ENCODE measurements around the gene MTA1. TPM values are rescaled to one million over a fixed set of nuclear protein-coding genes. Genes with fewer than 3 reads are reported as not detected.

The MTA1 gene
- polyA plus RNA-seq, 1 of the 3 experiments (the other 2 are of a cell fraction), result 96.3 TPM

DNA sequence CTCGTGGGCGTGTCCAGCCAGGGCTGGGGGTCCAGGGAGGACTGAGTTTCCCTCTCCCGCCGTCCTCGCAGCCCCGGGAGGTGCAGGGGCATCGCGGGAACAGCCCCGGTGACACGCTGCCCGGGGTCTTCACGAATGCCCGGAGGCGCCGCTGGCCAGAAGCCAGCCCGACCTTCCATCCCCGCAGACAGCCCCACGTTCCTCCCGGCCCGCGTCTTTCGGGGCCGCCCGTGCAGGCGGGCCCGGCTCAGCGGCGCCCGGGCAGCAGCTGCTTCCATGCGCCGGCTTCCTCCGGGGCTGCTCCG, 70.6 kb downstream of the MTA1 start:
- peaks cover 13% of the 10 kb centered on the region; the same call in 1 of the 2 replicates for H3K79me2 ChIP-seq (ENCODE audit: insufficient read depth)
- peak overlapping the region; percentile 97 for H3K9ac ChIP-seq
- no peak for TF ChIP-seq YY1 (IDR thresholded peaks at IDR 0.05; ENCODE audit: low read depth)
- TF ChIP-seq NFIC (IDR thresholded peaks at IDR 0.05; ENCODE audit: borderline replicate concordance), result no peak
- TF ChIP-seq CHD2 (IDR thresholded peaks at IDR 0.05; ENCODE audit: low read length, partially characterized antibody), result no peak
- no peak for TF ChIP-seq GABPA (IDR thresholded peaks at IDR 0.05; ENCODE audit: low read depth)
- no peak for TF ChIP-seq FOSL2 (IDR thresholded peaks at IDR 0.05; ENCODE audit: borderline replicate concordance, low read depth)
- no peak for TF ChIP-seq SMC3 (IDR thresholded peaks at IDR 0.05; ENCODE audit: low read depth, low read length)
- TF ChIP-seq RCOR1 (IDR thresholded peaks at IDR 0.05; ENCODE audit: low read length), result no peak
- DNase-seq, result no peak
- no peaks in the 10 kb centered on the region for H3K9me2 ChIP-seq
- H3K4me1 ChIP-seq (ENCODE audit: control insufficient read depth in 1 of 2, insufficient read depth in 2 of 2, low read depth in 1 of 2, low read length in 1 of 2), result peaks cover 5 to 33% of the 10 kb centered on the region in 2 experiments; a peak in 2 of 4 replicates
- POLR2A ChIA-PET, result interaction anchor here (0.9 to 2.0 kb wide), 4 partner anchors 9 to 38 kb away, joined by 3 to 14 read pairs (median 10); no protein-coding TSS in a partner anchor
- H4K20me1 ChIP-seq (ENCODE audit: insufficient read depth), result peaks cover 11% of the 10 kb centered on the region; the same call in 1 of the 2 replicates
- CTCF ChIA-PET, result interaction anchor here (0.6 to 5.9 kb wide), 48 partner anchors 9 to 513 kb away, joined by 3 to 135 read pairs (median 4); partner anchors contain the start of genes BRF1, CLBA1, JAG2 and NUDT14
- peak overlapping the region; percentile 82 to 91 for H3K27ac ChIP-seq (ENCODE audit: low read depth in 2 of 2, low read length in 1 of 2)
- no peaks in the 10 kb centered on the region for H3K36me3 ChIP-seq (replicated peaks in 1 of 2; ENCODE audit: control insufficient read depth in 1 of 2, insufficient read depth in 2 of 2, low read length in 1 of 2)
- no peak overlapping the region; the same call in 1 of the 2 replicates for H2AFZ ChIP-seq (ENCODE audit: low read depth)
- peak overlapping the region; percentile 94 for H3K4me2 ChIP-seq
- peak overlapping the region; percentile 70 to 82 for H3K4me3 ChIP-seq (ENCODE audit: low read depth in 2 of 2, low read length in 1 of 2)
- H3F3A ChIP-seq (replicated peaks; ENCODE audit: insufficient read depth), result no peaks in the 10 kb centered on the region
- H3K27me3 ChIP-seq (ENCODE audit: insufficient read depth), result no peaks in the 10 kb centered on the region
- no CpG with 5 or more reads among the region's 33 CpGs for WGBS (ENCODE audit: low lambda C conversion rate)
- no peaks in the 10 kb centered on the region for H3K9me3 ChIP-seq

GRCh38 chr14:105490572-105491365, 71.1 kb downstream of the MTA1 start, which contains the start of gene TEDC1:
TSS of gene TEDC1 (plus strand) at chr14:105491246. CDS start at chr14:105491376, 130 bp downstream.
- WGBS (ENCODE audit: low lambda C conversion rate), result 1% methylated on average over 33 of the region's 94 CpGs
- Histone ChIP-seq H4K20me1 (ENCODE audit: insufficient read depth) (peaks cover 11% of the 10 kb centered on the region; the same call in 1 of the 2 replicates), H3K9me2 (no peaks in the 10 kb centered on the region), H3K79me2 (ENCODE audit: insufficient read depth) (peaks cover 13% of the 10 kb centered on the region; the same call in 1 of the 2 replicates), H3K9me3 (no peaks in the 10 kb centered on the region), H3K4me3 (ENCODE audit: low read depth in 2 of 2, low read length in 1 of 2) (peak within 1 kb of the TSS; percentile 70 to 82), H3K36me3 (replicated peaks in 1 of 2; ENCODE audit: control insufficient read depth in 1 of 2, insufficient read depth in 2 of 2, low read length in 1 of 2) (no peaks in the 10 kb centered on the region), H3K27ac (ENCODE audit: low read depth in 2 of 2, low read length in 1 of 2) (peak within 1 kb of the TSS; percentile 82 to 91), H3K4me1 (ENCODE audit: control insufficient read depth in 1 of 2, insufficient read depth in 2 of 2, low read depth in 1 of 2, low read length in 1 of 2) (peaks cover 5 to 27% of the 10 kb centered on the region in 2 experiments; a peak in 2 of 4 replicates), H3F3A (replicated peaks; ENCODE audit: insufficient read depth) (no peaks in the 10 kb centered on the region), H3K9ac (peak within 1 kb of the TSS; percentile 97), H2AFZ (ENCODE audit: low read depth) (no peak within 1 kb of the TSS; the same call in 1 of the 2 replicates), H3K27me3 (ENCODE audit: insufficient read depth) (no peaks in the 10 kb centered on the region), H3K4me2 (peak within 1 kb of the TSS; percentile 96)
- ChIA-PET CTCF (interaction anchor here (0.5 to 5.9 kb wide), 44 partner anchors 8 to 505 kb away, joined by 3 to 135 read pairs (median 5); partner anchors contain the start of genes BRF1, CLBA1, NUDT14 and TEX22), POLR2A (interaction anchor here (1.4 to 2.0 kb wide), 3 partner anchors 10 to 18 kb away, joined by 9 to 14 read pairs (median 10); no protein-coding TSS in a partner anchor)
- DNase-seq, result peak; percentile 95
- peak; percentile 85; the same call in 1 of the 2 replicates for TF ChIP-seq MXI1 (IDR thresholded peaks at IDR 0.05; ENCODE audit: low read depth, low read length)
- TF ChIP-seq, protein P1, sequence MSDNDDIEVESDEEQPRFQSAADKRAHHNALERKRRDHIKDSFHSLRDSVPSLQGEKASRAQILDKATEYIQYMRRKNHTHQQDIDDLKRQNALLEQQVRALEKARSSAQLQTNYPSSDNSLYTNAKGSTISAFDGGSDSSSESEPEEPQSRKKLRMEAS (IDR thresholded peaks at IDR 0.05; ENCODE audit: low read depth), result peak; percentile 48
- no peak for TF ChIP-seq RCOR1 (IDR thresholded peaks at IDR 0.05; ENCODE audit: low read length)
- peak; percentile 40; the same call in 1 of the 2 replicates for TF ChIP-seq FOXJ3 (CRISPR knock-in tag; IDR thresholded peaks at IDR 0.05)
- no peak for TF ChIP-seq JUND (IDR thresholded peaks at IDR 0.05)
- TF ChIP-seq FOSL2 (IDR thresholded peaks at IDR 0.05; ENCODE audit: borderline replicate concordance, low read depth), result no peak
- no peak for TF ChIP-seq ZBTB33 (IDR thresholded peaks at IDR 0.05; ENCODE audit: borderline replicate concordance, low read depth)
- TF ChIP-seq SIN3A (IDR thresholded peaks at IDR 0.05; ENCODE audit: borderline replicate concordance, low read depth, low read length), result peak; percentile 94
- TF ChIP-seq, protein P2, sequence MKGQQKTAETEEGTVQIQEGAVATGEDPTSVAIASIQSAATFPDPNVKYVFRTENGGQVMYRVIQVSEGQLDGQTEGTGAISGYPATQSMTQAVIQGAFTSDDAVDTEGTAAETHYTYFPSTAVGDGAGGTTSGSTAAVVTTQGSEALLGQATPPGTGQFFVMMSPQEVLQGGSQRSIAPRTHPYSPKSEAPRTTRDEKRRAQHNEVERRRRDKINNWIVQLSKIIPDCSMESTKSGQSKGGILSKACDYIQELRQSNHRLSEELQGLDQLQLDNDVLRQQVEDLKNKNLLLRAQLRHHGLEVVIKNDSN (IDR thresholded peaks at IDR 0.05; ENCODE audit: borderline replicate concordance, low read depth), result no peak; the same call in 1 of the 2 replicates
- TF ChIP-seq NRF1 (IDR thresholded peaks at IDR 0.05; ENCODE audit: low read depth, low read length), result peak; percentile 80
- TF ChIP-seq CHD2 (IDR thresholded peaks at IDR 0.05; ENCODE audit: low read length, partially characterized antibody), result peak; percentile 71
- TF ChIP-seq, protein P3, sequence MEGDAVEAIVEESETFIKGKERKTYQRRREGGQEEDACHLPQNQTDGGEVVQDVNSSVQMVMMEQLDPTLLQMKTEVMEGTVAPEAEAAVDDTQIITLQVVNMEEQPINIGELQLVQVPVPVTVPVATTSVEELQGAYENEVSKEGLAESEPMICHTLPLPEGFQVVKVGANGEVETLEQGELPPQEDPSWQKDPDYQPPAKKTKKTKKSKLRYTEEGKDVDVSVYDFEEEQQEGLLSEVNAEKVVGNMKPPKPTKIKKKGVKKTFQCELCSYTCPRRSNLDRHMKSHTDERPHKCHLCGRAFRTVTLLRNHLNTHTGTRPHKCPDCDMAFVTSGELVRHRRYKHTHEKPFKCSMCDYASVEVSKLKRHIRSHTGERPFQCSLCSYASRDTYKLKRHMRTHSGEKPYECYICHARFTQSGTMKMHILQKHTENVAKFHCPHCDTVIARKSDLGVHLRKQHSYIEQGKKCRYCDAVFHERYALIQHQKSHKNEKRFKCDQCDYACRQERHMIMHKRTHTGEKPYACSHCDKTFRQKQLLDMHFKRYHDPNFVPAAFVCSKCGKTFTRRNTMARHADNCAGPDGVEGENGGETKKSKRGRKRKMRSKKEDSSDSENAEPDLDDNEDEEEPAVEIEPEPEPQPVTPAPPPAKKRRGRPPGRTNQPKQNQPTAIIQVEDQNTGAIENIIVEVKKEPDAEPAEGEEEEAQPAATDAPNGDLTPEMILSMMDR (IDR thresholded peaks at IDR 0.05), result peak; percentile 63
- peak; percentile 68 for TF ChIP-seq IRF3 (IDR thresholded peaks at IDR 0.05; ENCODE audit: low read depth, low read length)
- no peak for TF ChIP-seq EZH2phosphoT487 (IDR thresholded peaks at IDR 0.05; ENCODE audit: borderline replicate concordance, low read depth)
- no peak; the same call in 1 of the 2 replicates for TF ChIP-seq FOXM1 (IDR thresholded peaks at IDR 0.05; ENCODE audit: low read depth)
